Stimulated activated CD4-positive, alpha-beta T cell treated with anti-CD3 and anti-CD28 coated beads, Interleukin-12 subunit alpha, Interleukin-12 subunit beta, amount 100 ng/mL, for 48 hours (primary cell): ENCODE data around the gene CDK11B.
"Not testable (repeated sequence)": the region's sequence is repeated elsewhere in the genome, so short reads cannot be mapped to it uniquely, and the experiment has no call there.

Source experiments
- DNase-seq, 3 donors: peaks; one replicate each; pipeline ENCODE4 v3.0.0-alpha.2; 2020; ENCODE audit warnings: low read depth in 2 of 3, low spot score in 1 of 3

CDK11B gene

DNA sequence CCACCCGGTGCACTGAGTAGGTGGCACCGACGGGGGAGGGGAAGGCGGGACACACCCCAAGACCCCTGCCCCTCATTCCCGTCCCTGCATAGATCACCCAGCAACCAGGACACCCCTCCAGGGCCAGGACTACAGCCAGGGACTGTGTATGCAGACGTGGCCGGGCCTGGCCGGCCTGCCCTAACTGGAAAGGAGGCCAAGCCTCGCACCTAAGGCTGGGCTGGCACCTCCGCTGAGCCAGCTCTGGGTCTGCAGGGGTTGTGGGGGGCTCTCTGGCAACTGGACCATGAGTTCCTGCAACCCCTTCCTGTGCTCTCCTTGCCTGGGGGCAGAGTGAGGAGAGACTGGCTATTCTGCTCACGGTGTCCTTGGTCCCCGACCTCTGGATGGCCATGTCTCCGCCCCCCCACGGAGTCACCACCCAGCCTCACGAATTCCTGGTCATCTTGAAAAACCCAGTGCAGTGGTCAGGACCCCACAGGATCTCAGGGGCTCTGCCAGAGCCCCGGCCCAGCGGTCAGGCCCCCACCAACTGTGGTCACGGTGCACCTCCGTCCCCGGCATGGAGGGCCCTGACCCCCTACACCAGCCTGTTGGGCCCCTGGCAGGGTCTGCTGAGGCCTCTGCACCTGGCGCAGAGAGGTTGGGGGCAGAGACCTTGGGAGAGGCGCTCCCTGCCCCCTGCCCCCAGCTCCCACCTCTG, 57.8 kb downstream of the CDK11B start:
- DNase-seq, result no peak

DNA sequence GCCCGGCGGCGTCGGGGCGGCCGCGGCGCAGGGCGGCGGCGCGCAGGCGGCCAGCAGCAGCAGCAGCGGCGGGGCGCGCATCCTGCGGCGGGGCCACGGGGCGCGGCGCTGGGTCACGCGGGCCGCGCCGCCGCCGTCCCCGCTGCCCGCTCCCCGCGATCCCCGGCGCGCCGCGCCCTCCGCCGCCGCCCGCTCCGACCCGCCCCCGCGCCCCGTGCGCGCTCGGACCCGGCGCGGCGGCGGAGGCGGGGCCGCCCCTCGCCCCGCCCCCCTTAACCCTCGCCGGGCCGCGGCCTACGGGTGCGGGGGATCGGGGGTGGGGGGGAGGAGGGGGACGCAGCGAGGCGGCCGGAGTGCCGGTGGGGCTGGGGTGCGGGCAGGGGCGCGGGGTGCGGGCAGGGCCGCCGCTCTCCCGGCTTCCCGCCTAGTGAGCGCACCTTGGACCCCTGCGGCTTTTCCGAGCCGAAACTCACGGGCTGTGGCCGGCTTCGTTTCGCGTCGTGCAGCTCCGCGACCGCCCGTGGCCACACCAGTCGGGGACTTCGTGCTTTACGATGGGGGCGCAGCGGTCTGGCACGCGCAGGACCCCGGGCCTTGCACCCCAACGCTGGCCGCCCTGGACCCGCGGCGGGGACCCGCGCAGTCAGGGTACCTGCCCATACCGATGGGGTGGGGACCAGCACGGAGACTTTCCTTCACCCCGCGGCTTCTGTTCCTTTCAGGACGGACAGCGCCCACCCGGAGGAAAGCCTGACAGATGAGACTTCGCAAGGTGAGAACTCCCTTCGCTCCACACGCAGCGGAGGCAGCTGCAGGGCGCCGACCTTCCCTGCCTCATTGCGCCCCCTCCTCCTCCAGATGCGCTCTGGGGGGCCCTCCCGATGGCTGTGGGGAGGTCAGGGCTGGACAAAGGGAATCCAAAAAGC, 58.6 kb downstream of the CDK11B start, which contains the start of gene FNDC10:
TSS of gene FNDC10 (minus strand) at position 201 of the 926 bp plus-strand sequence. CDS start at position 81, 120 bp downstream.
- no peak for DNase-seq

DNA sequence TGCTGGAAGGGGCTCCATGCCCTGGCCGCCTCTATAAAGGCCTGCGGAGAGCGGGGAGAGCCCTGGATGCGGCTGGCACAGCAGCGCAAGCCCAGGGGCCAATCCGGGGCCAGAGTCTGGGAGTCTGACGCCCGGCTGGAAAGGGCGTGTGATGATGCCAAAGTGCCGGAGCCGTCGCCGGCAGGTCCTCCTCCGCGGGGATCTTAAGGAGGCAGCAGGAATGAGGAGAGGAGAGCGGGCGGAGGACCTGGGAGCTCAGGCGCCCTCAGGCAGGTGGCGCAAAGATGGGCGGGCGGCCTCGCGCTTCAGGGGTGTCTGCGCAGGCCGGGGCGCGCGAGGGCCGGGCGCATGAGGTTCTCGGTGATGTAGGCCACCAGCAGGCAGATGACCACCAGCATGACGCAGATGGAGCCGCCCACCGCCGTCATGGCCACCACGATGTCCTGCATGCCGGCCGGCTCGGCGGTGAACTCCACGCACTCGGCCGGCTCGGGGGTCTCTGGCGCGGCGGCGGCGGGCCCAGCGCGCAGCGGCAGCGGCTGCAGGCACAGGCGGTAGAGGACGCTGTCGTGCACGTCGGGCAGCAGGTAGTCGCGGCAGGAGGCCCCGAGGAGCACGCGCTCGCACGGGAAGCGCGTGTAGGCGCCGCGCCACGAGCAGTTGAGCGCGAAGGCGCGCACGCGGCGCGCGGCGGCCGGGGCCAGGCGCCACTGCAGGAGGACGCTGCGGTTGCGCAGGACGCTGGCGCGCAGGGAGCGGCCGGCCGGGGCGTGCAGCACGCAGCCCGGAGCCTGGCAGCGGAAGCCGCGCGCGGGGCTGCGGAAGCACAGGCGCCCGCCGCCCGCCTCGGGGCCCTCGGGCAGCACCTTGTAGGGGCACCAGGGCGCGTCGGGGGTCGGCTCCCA, 59.5 kb downstream of the CDK11B start:
- no peak for DNase-seq

DNA sequence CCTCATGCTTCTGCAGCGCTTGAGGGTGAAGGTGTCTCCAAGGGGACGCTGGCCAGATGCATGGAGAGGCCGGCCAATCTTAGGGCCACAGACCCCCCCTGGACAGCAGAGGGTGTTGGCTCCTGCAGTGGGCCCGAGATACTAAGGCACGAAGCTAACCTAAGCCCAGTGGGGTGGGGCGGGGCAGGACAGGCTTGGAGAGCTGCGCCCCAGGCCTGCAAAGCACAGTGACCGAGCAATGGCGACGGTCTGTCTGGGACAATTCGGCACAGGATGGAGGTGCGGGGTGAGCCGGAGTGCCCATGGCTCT, 60.1 kb downstream of the CDK11B start:
- DNase-seq, result no peak

DNA sequence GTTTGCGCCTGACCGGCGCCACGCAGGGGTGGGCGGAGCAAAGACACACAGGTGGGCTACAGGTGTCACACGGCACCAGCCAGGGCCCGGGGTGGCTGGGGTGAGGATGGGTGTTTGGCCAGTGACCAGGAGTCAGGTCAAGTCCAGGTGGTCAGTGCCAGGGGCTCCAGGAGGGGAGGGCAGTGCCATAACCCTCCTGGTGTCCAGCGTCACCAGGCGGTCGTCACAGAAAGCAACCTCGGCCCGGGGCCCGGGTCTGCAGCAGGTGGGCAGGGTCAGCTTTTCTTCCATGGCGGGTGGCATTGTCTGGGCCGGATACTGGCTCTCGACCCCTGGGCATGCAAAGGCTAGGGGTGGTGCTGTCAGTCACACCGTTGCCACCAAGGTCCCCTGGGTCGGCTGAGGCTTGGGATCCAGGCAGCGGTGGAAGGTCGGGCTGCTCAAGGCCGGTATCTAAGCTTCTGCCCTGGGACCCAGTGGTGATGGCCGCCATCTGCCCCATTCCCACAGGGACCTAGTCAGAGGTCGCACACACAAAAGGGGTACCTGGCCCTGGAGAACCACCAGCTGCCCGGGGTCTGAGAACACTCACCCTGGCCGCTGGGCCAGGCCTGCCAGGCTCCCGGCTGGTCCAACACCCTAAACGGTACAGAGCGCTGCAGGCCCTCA, 60.6 kb downstream of the CDK11B start:
- no peak for DNase-seq

DNA sequence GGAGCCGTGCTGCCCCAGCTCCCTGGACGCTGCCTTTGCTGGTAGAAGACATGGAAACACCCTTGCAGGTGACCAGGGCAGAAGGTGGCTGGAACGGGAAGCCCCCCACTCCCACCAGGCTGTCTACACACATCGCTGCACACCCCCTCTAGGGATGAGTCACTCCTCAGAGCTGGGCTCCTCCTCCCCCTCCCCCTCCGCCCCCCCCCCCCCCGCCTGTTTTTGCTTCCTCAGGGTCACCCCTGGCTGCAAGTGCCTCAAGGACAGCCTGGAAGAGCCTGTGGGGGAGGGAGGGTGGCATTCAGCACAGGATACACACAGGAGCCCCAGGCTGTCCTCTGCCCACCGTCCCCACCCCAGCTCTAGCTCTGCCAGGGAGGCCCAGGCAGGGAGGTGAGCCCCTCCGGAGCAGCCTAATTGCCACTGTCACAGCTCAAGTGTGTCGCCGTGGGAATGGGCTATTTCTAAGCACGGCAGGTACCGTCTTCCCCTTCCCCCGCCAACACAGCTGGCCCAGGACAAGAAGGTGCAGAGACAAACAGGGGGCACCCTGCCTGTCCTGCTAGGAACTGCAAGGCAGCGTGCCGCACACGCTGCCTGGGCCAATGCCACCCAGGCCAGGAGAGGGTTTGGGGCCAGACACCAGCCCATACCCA, 61.4 kb downstream of the CDK11B start:
- no peak for DNase-seq

DNA sequence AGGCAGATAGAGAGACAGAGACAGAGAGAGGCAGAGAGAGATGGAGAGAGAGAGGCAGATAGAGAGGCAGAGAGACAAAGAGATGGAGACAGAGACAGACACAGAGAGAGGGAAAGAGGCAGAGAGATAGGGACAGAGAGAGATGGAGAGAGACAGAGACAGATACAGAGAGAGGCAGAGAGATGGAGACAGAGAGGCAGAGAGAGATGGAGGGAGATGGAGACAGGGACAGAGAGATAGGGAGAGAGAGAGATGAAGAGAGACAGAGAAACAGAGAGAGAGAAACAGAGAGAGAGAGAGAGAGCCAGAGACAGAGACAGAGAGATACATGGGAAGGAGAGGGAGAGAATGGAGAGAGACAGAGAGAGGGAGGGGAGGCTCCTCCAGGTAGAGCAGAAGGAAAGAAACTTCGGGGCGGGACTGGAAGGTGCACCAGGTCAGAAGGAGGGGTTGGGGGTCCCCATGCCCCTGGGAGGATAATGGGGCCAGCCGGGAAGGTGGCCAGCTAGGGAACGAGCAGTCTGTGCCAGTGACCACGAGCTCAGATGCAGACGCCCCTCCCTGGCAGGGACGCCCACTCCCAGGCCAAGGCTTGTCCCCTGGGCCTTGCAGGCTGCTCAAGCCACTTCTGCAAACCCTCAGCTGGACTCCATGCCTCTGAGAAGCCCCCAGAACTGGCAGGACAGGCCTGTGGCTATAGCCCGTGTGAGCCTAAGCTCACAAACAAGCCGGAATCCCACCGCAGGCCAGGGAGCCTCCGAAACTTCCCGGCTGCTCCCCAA, 62.1 kb downstream of the CDK11B start:
- DNase-seq, result no peak

DNA sequence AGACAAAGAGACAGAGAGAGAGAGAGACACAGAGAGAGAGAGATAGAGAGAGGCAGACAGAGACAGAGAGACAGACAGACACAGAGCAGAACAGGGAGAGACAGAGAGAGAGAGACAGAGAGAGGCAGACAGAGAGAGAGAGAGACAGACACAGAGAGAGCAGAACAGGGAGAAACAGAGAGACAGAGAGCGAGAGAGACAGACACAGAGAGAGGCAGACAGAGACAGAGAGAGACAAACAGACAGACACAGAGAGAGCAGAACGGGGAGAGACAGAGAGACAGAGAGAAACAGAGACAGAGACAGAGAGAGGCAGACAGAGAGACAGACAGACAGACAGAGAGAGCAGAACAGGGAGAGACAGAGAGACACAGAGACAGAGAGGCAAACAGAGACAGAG, 63.5 kb downstream of the CDK11B start:
- not testable (repeated sequence) for DNase-seq

DNA sequence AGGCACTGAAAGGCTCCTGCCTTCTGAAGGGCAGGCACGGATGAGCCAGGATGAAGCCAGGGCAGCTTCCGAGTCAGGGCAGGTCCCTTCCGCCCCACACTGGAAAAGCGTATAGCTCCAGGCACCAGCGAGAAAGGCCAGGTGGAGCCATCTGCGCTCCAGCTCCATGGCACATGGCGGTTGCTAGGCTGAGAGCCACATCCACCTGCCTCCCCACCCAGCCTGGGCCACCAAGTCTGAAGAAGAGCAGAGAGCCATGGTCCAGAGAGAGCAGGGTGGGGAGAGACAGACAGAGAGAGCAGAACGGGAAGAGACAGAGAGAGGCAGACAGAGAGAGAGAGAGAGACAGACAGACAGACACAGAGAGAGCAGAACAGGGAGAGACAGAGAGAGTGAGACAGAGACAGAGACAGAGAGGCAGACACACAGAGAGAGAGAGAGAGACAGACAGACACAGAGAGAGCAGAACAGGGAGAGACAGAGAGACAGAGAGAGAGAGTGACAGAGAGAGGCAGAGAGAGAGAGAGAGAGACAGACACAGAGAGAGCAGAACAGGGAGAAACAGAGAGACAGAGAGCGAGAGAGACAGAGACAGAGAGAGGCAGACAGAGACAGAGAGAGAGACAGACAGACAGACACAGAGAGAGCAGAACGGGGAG, 64.1 kb downstream of the CDK11B start:
- DNase-seq, result no peak

DNA sequence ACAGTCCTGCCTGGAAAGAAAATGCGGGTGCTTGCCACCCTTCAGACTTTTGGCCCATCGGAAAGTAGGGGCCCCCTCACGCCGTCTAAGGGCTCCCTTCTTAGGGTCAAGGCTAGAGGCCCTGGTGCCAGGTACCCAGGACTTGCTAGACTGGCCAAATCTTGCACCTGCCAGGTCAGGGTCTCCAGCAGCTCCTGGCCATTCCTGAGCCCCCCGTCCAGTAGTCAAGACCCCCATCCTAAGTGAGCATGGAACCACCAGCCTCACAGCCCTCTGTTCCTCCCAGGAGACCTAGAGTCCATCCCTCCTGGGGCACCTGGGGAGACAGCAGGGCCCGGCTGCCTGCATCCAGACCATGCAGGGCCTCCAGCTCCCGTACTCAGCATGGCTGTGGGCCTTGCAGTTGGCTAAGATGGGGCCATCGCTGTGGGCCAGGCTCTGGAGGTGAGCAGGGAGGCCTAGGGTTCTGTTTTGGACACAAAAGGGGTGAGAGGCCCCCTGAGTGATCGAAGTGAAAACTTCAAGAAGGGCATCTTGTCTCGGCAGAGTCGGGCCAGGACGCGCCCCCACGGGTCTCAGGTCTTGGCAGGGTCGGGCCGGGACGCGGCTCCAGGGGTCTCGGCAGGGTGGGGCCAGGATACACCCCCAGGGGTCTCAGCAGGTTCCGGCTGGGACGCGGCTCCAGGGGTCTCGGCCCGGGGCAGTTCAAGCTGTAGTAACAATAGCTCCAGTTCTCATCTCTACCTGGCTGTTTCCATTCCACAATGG, 64.8 kb downstream of the CDK11B start:
- no peak for DNase-seq

DNA sequence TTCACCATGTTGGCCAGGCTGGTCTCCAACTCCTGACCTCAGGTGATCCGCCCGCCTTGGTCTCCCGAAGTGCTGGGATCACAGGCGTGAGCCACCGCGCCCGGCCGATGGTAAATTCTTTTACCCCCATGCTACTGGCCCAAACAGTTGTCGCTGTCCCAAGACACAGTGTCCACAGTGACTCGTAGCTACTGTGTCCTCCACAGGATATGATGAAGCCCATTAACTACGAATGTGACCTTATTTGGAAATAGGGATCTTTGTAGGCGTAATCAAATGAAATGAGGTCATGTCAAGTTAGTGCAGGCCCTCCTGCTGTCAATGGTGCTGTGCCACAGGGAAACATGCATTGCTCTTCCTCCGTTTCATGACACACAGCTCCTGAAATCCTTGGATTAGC, 67.4 kb downstream of the CDK11B start:
- no peak for DNase-seq
